Neutrophil (primary cell): ENCODE measurements around the gene SLC16A5.

ENCODE experiments used
- H3K27ac ChIP-seq: fragments of 200-600 bp; sonication (generic); 2 replicates; pipeline ENCODE4 v1.5.1; 2016; ENCODE audit warnings: mild to moderate bottlenecking, moderate library complexity
- H3K27me3 ChIP-seq: fragments of 200-600 bp; sonication (generic); 2 replicates; pipeline ENCODE4 v1.6.0; 2016; ENCODE audit warnings: mild to moderate bottlenecking
- H3K36me3 ChIP-seq: fragments of 200-600 bp; sonication (generic); 2 replicates; pipeline ENCODE4 v1.5.1; 2017
- H3K4me1 ChIP-seq, 2 experiments: fragments of 200-600 bp in 1 of 2; sonication (generic) in 1 of 2; 1 replicate in 1 of 2; 2 replicates in 1 of 2; pipeline versions ENCODE4 v1.5.1 to v1.6.1; 2013 to 2016; ENCODE audit warnings: low read depth in 1 of 2, low read length in 1 of 2, mild to moderate bottlenecking in 1 of 2, moderate library complexity in 1 of 2; ENCODE audit not compliant: control insufficient read depth in 1 of 2, insufficient read depth in 1 of 2
- H3K4me3 ChIP-seq, 2 experiments: fragments of 200-600 bp in 1 of 2; sonication (generic) in 1 of 2; 1 replicate in 1 of 2; 2 replicates in 1 of 2; pipeline ENCODE4 v1.5.1; 2013 to 2016; ENCODE audit warnings: low read depth in 1 of 2, low read length in 1 of 2, mild to moderate bottlenecking in 1 of 2, moderate library complexity in 1 of 2
- H3K9me3 ChIP-seq: fragments of 200-600 bp; sonication (generic); 2 replicates; pipeline ENCODE4 v1.5.1; 2016
- TF ChIP-seq, protein P1 (sequence below): fragments of 200-600 bp; sonication (generic); IDR thresholded peaks from 2 replicates; pipeline ENCODE4 v1.5.1; 2016; ENCODE audit warnings: antibody characterized with exemption

The SLC16A5 gene

DNA sequence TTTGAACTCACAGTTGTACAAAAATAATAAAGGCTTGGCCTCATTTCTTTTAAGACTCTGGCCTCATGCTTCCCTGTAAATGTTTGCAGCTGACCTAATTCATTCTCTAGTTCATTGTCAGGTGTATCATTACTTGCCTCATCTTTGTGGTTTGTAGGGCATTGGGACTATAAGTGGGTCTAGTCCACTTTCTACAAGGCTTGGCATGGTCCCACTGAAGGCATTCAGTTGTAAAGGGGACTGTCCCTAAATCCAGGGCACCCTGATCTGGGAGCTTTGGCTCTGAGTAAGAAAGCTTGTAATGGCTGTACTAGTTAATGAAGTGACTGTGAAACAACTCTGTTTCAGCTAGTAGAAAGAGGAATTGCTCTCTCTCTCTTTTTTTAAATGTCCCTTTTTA, 38.0 kb upstream of the SLC16A5 start:
- Histone ChIP-seq H3K9me3 (no peaks in the 10 kb centered on the region), H3K27me3 (no peaks in the 10 kb centered on the region), H3K36me3 (peaks cover 52% of the 10 kb centered on the region), H3K4me1 (peaks cover 19 to 23% of the 10 kb centered on the region in 2 experiments), H3K27ac (peak overlapping the region; percentile 7), H3K4me3 (no peak overlapping the region)
- TF ChIP-seq, protein P1, sequence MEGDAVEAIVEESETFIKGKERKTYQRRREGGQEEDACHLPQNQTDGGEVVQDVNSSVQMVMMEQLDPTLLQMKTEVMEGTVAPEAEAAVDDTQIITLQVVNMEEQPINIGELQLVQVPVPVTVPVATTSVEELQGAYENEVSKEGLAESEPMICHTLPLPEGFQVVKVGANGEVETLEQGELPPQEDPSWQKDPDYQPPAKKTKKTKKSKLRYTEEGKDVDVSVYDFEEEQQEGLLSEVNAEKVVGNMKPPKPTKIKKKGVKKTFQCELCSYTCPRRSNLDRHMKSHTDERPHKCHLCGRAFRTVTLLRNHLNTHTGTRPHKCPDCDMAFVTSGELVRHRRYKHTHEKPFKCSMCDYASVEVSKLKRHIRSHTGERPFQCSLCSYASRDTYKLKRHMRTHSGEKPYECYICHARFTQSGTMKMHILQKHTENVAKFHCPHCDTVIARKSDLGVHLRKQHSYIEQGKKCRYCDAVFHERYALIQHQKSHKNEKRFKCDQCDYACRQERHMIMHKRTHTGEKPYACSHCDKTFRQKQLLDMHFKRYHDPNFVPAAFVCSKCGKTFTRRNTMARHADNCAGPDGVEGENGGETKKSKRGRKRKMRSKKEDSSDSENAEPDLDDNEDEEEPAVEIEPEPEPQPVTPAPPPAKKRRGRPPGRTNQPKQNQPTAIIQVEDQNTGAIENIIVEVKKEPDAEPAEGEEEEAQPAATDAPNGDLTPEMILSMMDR: no peak

DNA sequence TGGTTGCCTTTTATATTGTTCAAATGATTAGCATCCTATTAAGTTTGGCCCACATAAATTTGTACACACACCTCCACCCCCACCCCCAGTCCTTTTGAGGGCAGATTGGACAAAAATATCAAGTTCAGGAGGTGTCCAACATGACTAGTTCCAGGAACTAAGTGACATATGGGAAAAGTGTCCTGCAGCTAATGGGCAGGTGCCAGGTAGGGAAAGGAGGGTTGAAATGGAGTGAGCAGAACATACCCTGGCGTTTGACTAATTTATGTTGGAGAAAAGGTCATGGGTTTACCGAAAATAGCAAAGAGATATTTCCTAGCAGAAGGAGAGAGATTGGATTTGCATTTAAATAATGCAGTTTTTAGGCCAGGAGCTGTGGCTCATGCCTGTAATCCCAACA, 35.8 kb upstream of the SLC16A5 start:
- Histone ChIP-seq H3K36me3 (peaks cover 62% of the 10 kb centered on the region), H3K4me3 (no peak overlapping the region), H3K27ac (no peak overlapping the region), H3K9me3 (no peaks in the 10 kb centered on the region), H3K4me1 (peaks cover 13 to 15% of the 10 kb centered on the region in 2 experiments), H3K27me3 (no peaks in the 10 kb centered on the region)
- TF ChIP-seq, protein P1: no peak

DNA sequence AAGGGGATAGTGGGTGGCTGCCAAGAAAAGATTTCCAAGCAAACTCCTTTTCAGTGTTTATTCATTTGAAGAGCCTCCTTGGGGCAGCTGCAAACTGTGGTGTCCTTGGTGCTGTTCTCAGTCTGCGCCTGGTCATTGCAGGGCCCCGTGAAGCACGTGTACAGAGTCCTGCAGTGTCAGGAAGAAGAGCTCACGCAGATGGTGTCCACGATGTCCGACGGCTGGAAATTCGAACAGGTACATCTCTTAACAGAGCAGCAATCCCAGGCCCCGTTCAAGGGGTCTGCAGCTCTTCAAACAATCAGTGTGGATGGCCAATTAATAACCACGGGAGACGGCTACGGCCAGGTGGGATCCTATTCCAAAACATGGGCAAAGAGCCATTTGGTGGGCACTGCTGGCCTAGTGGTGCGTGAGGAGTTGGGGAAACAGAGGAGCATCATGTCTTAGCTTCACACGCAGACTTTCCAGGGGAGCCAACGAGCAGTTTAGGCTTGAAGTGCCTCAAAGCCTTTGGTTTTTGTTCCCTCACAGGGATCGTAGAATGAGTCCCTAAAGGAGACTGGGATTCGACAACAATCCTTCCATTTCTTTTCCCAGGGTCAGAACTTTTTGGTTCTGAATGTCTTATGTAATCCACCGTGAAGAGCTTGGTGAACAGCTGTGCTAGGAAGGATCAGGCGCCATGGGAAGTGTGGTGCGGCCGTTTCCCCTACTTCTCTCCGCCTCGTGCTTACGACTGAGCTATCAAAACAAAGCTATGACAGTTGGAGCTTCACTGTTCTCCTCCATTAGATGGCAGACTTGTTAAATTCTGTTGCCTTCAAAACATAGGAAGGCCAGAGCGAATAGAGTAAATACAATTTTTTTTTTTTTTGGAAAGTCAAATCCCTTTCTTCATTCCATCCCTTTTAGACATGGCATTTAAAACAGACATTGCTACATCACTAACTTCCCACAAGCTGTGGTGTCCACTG, 28.1 kb upstream of the SLC16A5 start:
- Histone ChIP-seq H3K9me3 (no peaks in the 10 kb centered on the region), H3K27me3 (no peaks in the 10 kb centered on the region), H3K4me1 (no peaks in the 10 kb centered on the region), H3K27ac (no peak overlapping the region), H3K4me3 (no peak overlapping the region), H3K36me3 (peaks cover 79% of the 10 kb centered on the region)
- TF ChIP-seq, protein P1: no peak

DNA sequence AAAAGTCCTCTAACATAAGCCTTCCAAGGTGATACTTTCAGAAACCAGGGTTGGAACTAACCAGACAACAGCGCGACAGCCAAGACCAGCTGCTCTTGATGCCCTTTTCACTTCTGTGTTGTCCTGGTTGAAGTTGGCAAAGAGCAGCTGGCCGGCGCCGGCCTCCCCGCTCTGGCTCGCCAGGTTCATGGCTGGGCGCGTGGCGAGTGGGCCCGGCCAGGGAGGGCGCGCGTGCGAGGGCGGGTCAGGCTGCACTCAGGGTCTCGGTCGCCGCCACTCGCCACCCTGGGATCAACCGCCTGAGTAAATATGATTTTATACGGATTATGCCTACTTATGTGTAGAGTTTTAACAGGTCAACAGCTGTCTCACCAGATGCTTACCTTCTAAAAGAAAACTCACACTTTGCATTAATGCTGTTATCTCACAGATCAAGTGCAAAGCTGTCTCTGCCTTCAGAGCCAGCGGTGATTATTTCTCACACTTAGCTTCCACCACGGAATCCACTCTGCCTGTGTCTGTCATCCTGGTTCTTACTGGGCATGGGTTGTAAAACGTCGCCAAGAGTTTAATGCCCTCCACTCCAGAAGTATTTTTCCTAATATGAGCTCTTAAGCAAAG, 27.2 kb upstream of the SLC16A5 start:
- no peak overlapping the region for H3K4me3 ChIP-seq
- TF ChIP-seq, protein P1: no peak
- no peaks in the 10 kb centered on the region for H3K9me3 ChIP-seq
- no peaks in the 10 kb centered on the region for H3K27me3 ChIP-seq
- H3K27ac ChIP-seq: no peak overlapping the region
- H3K36me3 ChIP-seq: peaks cover 79% of the 10 kb centered on the region
- peaks cover 0 to 4% of the 10 kb centered on the region in 2 experiments for H3K4me1 ChIP-seq

DNA sequence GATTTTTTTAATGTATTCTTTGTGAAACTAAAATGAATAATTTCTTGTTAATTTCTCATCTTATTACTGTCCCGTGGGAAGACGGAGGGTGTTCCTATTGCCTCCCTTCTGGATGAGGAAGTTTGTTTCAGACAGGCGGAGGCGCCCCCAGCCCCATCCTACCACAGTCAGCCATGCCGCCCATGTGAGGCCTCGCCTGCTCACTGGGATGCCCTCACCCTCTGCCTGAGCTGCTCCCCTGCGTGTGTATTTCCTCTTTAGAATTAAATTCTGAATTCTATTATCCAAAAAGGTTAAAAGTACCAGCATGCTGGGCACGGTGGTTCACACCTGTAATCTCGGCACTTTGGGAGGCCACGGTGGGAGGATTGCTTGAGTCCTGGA, 26.7 kb upstream of the SLC16A5 start:
- no peaks in the 10 kb centered on the region for H3K27me3 ChIP-seq
- H3K4me1 ChIP-seq: peaks cover 0 to 9% of the 10 kb centered on the region in 2 experiments
- H3K27ac ChIP-seq: no peak overlapping the region
- TF ChIP-seq, protein P1: no peak
- H3K4me3 ChIP-seq: no peak overlapping the region
- H3K9me3 ChIP-seq: no peaks in the 10 kb centered on the region
- peaks cover 80% of the 10 kb centered on the region for H3K36me3 ChIP-seq
